ENCODE results near the gene UBR4.

Gene UBR4

GRCh38 chr1:19032701-19033514 is 177.2 kb downstream of the UBR4 start:
- no peak for DNase-seq

GRCh38 chr1:19032413-19032695 is 177.7 kb downstream of the UBR4 start:
- DNase-seq, result no peak

- DNase-seq, result no peak
Observed at GRCh38 chr1:19029191-19030085, 180.6 kb downstream of the UBR4 start.

GRCh38 chr1:19028546-19029129 is 181.4 kb downstream of the UBR4 start:
- no peak for DNase-seq

GRCh38 chr1:19028110-19028509 is 182.0 kb downstream of the UBR4 start:
- no peak for DNase-seq
